ENCODE data around the gene SERPINB3.
"Not testable (repeated sequence)": the region's sequence is repeated elsewhere in the genome, so short reads cannot be mapped to it uniquely, and the experiment has no call there.

The SERPINB3 gene

DNA sequence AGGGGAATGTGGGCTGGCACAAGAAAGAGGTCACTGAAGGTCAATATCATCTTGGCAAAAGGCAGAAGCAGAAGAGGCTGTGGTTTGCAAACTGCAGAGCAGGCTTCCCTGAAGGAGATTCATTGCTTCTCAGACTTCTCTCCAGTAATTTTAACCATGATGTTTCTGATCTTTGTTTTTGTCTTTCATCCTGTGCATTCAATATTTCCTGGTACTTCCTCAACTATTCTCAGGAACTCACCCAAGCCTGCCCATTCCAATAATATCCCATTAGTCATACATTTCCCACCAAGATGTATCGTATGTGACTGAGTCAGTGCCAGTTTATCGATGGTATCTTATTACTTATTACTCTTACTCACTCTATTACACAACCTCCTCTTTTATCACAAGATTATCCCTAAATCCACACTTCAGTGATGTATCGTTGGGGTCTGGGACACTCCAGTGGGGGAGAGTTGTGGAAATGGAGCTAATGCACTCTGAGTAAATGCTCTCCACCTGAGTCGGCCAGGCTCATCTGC lies 20.5 kb downstream of the SERPINB3 start:
- H2AFZ ChIP-seq (ENCODE audit: low read depth, low read length); H3K36me3 ChIP-seq (ENCODE audit: insufficient read depth, low read length); H3K4me3 ChIP-seq (ENCODE audit: low read length); H3K27me3 ChIP-seq (ENCODE audit: insufficient read depth, low read length); H3K4me1 ChIP-seq (ENCODE audit: insufficient read depth, low read length); H3K9me3 ChIP-seq (ENCODE audit: low read length): not testable (repeated sequence)

DNA sequence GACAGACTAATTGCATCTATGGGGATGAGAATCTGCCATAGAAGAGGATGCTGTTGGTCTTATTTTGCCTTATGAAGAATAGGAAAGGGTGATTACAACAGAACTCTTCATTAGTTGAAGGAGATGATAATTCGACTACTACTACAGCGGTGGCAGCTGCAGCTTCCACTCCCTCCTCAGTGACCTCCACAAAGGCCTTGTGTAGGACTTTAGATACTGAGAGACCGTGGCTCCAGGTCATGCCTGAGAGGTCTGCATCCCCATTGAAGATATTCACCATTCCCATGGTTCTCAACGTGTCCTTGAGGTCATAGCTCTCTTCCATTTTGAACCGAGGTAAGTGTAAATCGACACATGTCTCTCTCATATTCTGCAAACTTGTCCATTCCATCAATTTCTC lies 24.0 kb downstream of the SERPINB3 start:
- Histone ChIP-seq H3K36me3 (ENCODE audit: insufficient read depth, low read length) (no peaks in the 10 kb centered on the region), H2AFZ (ENCODE audit: low read depth, low read length) (no peak overlapping the region), H3K9me3 (ENCODE audit: low read length) (no peaks in the 10 kb centered on the region), H3K4me3 (ENCODE audit: low read length) (no peak overlapping the region), H3K27me3 (ENCODE audit: insufficient read depth, low read length) (no peaks in the 10 kb centered on the region), H3K4me1 (ENCODE audit: insufficient read depth, low read length) (no peaks in the 10 kb centered on the region)

DNA sequence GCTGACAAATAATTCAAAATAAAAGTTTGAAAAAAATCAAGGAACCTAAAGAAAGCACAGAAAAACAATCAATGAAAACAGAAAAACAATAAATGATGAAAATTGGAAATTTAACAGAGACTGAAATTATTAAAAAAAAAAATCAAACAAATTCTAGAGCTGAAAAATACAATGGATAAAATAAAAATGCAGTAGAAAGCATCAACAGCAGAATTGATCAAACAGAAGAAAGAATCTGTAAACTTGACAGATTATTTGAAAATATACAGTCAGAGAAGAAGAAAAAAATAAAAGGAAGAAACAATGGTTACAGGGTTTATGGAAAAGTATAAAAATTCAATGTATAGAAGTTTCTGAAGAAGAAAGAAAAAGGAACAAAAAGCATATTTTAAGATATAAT lies 33.9 kb downstream of the SERPINB3 start:
- Histone ChIP-seq H3K27me3 (ENCODE audit: insufficient read depth, low read length) (no peaks in the 10 kb centered on the region), H3K9me3 (ENCODE audit: low read length) (peaks cover 14% of the 10 kb centered on the region), H3K4me1 (ENCODE audit: insufficient read depth, low read length) (no peaks in the 10 kb centered on the region), H3K4me3 (ENCODE audit: low read length) (no peak overlapping the region), H2AFZ (ENCODE audit: low read depth, low read length) (no peak overlapping the region), H3K36me3 (ENCODE audit: insufficient read depth, low read length) (no peaks in the 10 kb centered on the region)

DNA sequence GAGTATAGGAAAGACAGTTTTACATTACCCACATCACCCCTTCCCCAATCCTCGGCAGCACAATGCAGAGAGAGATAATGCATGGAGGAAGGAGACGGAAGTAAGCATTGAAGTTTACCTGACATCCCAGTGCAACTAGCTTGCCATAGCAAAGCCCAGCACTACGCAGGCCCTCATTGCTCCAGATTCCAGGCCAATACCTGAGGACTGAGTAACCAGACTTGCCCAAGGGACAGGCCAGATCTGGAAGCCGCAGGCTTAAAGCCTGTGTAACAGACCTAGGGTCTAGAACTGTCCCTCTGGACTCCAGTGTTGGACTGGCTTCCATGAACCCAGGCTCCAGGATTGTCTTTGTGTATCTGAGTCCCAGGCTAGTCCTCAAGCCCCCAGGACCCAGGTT lies 35.3 kb downstream of the SERPINB3 start:
- Histone ChIP-seq H3K4me1 (ENCODE audit: insufficient read depth, low read length) (no peaks in the 10 kb centered on the region), H2AFZ (ENCODE audit: low read depth, low read length) (no peak overlapping the region), H3K27me3 (ENCODE audit: insufficient read depth, low read length) (no peaks in the 10 kb centered on the region), H3K36me3 (ENCODE audit: insufficient read depth, low read length) (no peaks in the 10 kb centered on the region), H3K9me3 (ENCODE audit: low read length) (peaks cover 14% of the 10 kb centered on the region), H3K4me3 (ENCODE audit: low read length) (no peak overlapping the region)

DNA sequence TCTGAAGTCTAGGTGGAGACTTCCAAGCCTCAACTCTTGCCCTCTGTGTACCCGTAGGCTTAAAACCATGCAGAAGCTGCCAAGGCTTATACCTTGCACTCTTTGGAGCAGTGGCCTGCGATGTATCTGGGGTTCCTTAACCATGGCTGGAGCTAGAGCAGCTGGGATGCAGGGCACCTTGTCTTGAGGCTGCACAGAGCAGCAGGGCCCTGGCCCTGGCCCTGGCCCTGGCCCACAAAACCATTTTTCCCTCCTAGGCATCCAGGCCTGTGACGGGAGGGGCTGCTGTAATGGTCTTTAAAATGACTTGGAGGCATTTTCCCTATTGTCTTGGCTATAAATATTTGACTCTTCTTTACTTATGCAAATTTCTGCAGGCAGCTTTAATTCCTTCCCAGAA lies 36.8 kb downstream of the SERPINB3 start:
- Histone ChIP-seq H3K36me3 (ENCODE audit: insufficient read depth, low read length) (no peaks in the 10 kb centered on the region), H3K27me3 (ENCODE audit: insufficient read depth, low read length) (no peaks in the 10 kb centered on the region), H3K4me1 (ENCODE audit: insufficient read depth, low read length) (no peaks in the 10 kb centered on the region), H3K9me3 (ENCODE audit: low read length) (peaks cover 14% of the 10 kb centered on the region), H3K4me3 (ENCODE audit: low read length) (no peak overlapping the region), H2AFZ (ENCODE audit: low read depth, low read length) (no peak overlapping the region)

DNA sequence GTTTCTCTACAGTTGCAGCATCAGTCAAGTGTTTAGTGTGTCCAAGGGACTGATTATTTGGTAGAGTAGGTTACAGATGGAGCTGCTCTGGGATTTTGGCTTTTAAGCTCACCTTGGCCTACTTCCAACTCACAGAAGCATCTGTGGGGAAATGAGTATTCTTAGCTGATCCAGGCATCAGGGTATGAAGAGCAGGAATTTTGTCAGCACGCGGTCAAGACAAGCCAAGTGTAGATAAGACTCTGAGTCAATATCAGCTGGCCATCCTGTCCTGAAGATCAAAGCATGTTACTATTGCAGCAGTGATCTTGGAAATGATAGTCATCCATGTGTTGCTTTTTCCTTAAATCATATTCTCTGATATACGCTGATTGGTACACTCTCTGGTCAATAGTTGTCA lies 42.0 kb downstream of the SERPINB3 start:
- Histone ChIP-seq H3K36me3 (ENCODE audit: insufficient read depth, low read length) (no peaks in the 10 kb centered on the region), H3K4me3 (ENCODE audit: low read length) (no peak overlapping the region), H3K4me1 (ENCODE audit: insufficient read depth, low read length) (no peaks in the 10 kb centered on the region), H2AFZ (ENCODE audit: low read depth, low read length) (no peak overlapping the region), H3K27me3 (ENCODE audit: insufficient read depth, low read length) (no peaks in the 10 kb centered on the region), H3K9me3 (ENCODE audit: low read length) (peaks cover 4% of the 10 kb centered on the region)

DNA sequence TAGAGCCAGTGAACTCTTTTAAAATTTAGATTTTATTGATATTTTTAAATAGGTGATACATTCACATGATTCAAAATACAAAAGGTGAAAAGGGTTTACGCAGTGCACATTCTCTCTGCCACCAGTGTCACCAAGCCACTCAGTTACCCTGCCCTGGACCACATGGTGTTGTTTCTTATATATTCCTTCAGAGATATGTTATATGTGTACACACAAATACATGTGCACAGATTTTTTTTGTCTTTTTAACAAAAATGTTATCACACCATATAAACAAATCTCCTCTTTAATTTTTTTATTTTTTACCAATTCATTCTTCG lies 43.8 kb downstream of the SERPINB3 start:
- Histone ChIP-seq H3K36me3 (ENCODE audit: insufficient read depth, low read length) (no peaks in the 10 kb centered on the region), H2AFZ (ENCODE audit: low read depth, low read length) (no peak overlapping the region), H3K27me3 (ENCODE audit: insufficient read depth, low read length) (no peaks in the 10 kb centered on the region), H3K9me3 (ENCODE audit: low read length) (no peaks in the 10 kb centered on the region), H3K4me1 (ENCODE audit: insufficient read depth, low read length) (no peaks in the 10 kb centered on the region), H3K4me3 (ENCODE audit: low read length) (no peak overlapping the region)

DNA sequence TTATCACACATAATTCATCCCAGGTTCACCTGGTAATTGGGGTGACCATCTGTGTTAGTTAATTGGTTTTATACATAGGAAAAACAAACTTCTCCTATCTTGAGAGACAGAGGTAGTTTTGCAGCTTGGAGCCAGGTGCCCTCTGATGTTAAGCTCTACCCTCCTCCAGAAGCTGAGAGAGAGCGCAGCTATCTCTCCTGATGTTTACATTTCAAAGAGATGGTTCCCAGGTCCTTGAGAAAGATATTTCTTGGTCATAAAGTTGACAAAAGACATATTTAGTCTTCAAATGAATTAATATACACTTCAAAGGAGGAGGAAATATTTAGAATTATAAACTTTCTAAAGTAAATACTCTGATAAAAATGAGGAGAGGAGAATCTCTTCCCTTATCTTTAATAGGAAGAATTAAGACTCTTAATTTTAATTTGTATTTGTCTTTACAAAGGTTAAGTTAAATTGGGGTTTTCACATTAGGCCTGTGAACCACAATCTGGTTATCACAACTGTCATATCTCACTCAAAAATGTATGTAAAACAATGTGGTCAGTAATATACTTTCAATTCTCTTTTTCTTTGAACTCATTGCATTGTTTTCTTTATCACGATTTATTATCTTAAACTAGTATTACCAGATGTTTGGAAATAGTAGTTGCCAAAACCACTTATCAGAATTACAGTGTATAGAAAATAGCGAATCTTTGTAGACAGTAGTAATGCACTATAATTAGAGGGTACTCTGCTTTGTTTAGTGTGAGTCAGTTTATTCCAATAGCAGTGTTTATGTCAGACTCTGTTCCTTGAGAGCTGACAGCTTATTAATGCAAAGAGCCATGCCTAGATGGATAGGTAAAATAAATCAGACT lies 44.4 kb downstream of the SERPINB3 start:
- no peaks in the 10 kb centered on the region for H3K27me3 ChIP-seq (ENCODE audit: insufficient read depth, low read length)
- H2AFZ ChIP-seq (ENCODE audit: low read depth, low read length): no peak overlapping the region
- no peaks in the 10 kb centered on the region for H3K9me3 ChIP-seq (ENCODE audit: low read length)
- no peaks in the 10 kb centered on the region for H3K36me3 ChIP-seq (ENCODE audit: insufficient read depth, low read length)
- H3K4me1 ChIP-seq (ENCODE audit: insufficient read depth, low read length): no peaks in the 10 kb centered on the region
- H3K4me3 ChIP-seq (ENCODE audit: low read length): no peak overlapping the region

DNA sequence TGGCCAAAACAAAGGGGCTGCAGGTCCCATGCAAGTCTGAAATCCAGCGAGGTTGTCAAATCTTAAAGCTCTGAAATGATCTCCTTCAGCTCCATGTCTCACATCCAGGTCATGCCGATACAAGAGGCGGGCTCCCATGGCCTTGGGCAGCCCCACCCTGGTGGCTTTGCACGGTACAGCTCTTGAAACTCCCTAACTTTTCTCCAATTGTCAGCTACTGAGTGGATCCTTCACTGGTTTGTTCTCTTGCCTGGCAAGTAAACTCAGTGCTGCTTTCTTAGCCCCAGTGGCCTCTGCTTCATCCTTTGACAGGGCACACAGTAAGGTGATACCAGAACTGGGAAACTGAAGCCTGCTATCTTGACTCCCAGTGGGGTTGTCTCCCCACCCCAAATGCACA lies 48.3 kb downstream of the SERPINB3 start:
- Histone ChIP-seq H2AFZ (ENCODE audit: low read depth, low read length) (no peak overlapping the region), H3K36me3 (ENCODE audit: insufficient read depth, low read length) (no peaks in the 10 kb centered on the region)

DNA sequence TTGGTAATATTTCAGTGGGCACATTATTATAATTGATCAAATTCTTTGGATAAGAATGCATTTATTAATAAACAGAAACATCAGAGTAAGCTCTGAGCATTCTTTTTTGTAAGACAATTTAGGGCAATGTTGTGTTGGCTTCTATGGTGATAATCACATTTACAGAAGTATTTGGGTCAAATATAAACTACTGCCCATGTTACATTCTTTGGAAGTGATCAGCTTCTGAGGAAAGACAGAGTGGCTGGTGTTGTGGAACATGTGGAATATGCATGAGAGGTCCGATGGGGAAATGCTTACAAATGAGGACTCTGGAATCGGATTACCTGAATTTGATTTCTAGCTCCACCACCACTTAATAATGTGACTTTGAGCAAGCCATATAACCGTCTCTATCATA lies 55.2 kb downstream of the SERPINB3 start:
- Histone ChIP-seq H3K9me3 (ENCODE audit: low read length) (no peaks in the 10 kb centered on the region), H3K36me3 (ENCODE audit: insufficient read depth, low read length) (no peaks in the 10 kb centered on the region), H3K4me1 (ENCODE audit: insufficient read depth, low read length) (no peaks in the 10 kb centered on the region), H3K27me3 (ENCODE audit: insufficient read depth, low read length) (no peaks in the 10 kb centered on the region), H3K4me3 (ENCODE audit: low read length) (no peak overlapping the region), H2AFZ (ENCODE audit: low read depth, low read length) (no peak overlapping the region)

More for the DNA sequence above, 48.3 kb downstream of the SERPINB3 start:
- no peak overlapping the region for H3K4me3 ChIP-seq (ENCODE audit: low read length)
- H3K9me3 ChIP-seq (ENCODE audit: low read length): no peaks in the 10 kb centered on the region
- no peaks in the 10 kb centered on the region for H3K27me3 ChIP-seq (ENCODE audit: insufficient read depth, low read length)
- no peaks in the 10 kb centered on the region for H3K4me1 ChIP-seq (ENCODE audit: insufficient read depth, low read length)

Data from neuron (in vitro differentiated cells).